Esophagus (tissue), 2 donors: ENCODE results near the gene CLRN2. TPM values are rescaled to one million over a fixed set of nuclear protein-coding genes. Genes with fewer than 3 reads are reported as not detected.

Experiments
- H3K27ac ChIP-seq, 2 donors: one replicate each; pipeline ENCODE4 v1.5.1; 2013; ENCODE audit warnings: low read depth in 2 of 2, mild to moderate bottlenecking in 2 of 2, inconsistent platforms in 1 of 2, low read length in 1 of 2, moderate library complexity in 1 of 2
- H3K27me3 ChIP-seq, 2 donors: one replicate each; pipeline ENCODE4 v1.6.1; 2013; ENCODE audit warnings: low read length in 2 of 2, control low read depth in 1 of 2, mild to moderate bottlenecking in 1 of 2; ENCODE audit not compliant: insufficient read depth in 2 of 2, control insufficient read depth in 1 of 2
- H3K36me3 ChIP-seq, 2 donors: one replicate each; pipeline ENCODE4 v1.6.1; 2013; ENCODE audit warnings: low read length in 1 of 2; ENCODE audit not compliant: control insufficient read depth in 2 of 2, insufficient read depth in 2 of 2
- H3K4me1 ChIP-seq, 2 donors: one replicate each; pipeline ENCODE4 v1.6.1; 2013; ENCODE audit warnings: low read length in 1 of 2; ENCODE audit not compliant: control insufficient read depth in 2 of 2, insufficient read depth in 2 of 2
- H3K4me3 ChIP-seq, 2 donors: one replicate each; pipeline ENCODE4 v1.5.1; 2013; ENCODE audit warnings: low read length in 2 of 2, mild to moderate bottlenecking in 2 of 2, low read depth in 1 of 2, moderate library complexity in 1 of 2
- H3K9me3 ChIP-seq, 2 donors: one replicate each; pipeline ENCODE4 v1.6.1; 2013; ENCODE audit warnings: mild to moderate bottlenecking in 2 of 2, low read depth in 1 of 2, low read length in 1 of 2, moderate library complexity in 1 of 2; ENCODE audit not compliant: control insufficient read depth in 2 of 2, insufficient read depth in 1 of 2
- WGBS, 2 donors: extraction: QIAGEN DNeasy Blood & Tissue Kit; methylation state at CpG; one replicate each; pipeline ENCODE4 v1.1.7; 2013; 5-methylcytosine and 5-hydroxymethylcytosine counted together
- polyA plus RNA-seq, 2 donors: library from polyadenylated mRNA; stranded (reverse); fragments of 200-250 nt; gene quantifications; one replicate each; pipeline ENCODE4 v1.2.3, GENCODE V29; 2013
- donor health status: healthy with polysubstance abuse.
- donor health status: Bipolar disorder and iron deficiency.

The CLRN2 gene
- polyA plus RNA-seq, 2 donors: not detected

- Histone ChIP-seq H3K27me3 (no peaks in the 10 kb centered on the region), H3K9me3 (no peaks in the 10 kb centered on the region), H3K4me3 (no peak overlapping the region), H3K27ac (no peak overlapping the region), H3K4me1 (peaks cover 0 to 2% of the 10 kb centered on the region in 2 donors), H3K36me3 (no peaks in the 10 kb centered on the region)
- WGBS, 2 donors: 56 to 65% methylated on average over 1 of the region's 1 CpG
Observed at GRCh38 chr4:17516980-17517379, 2.0 kb downstream of the CLRN2 start.

- no peaks in the 10 kb centered on the region for H3K9me3 ChIP-seq
- H3K36me3 ChIP-seq: no peaks in the 10 kb centered on the region
- H3K27ac ChIP-seq: no peak overlapping the region
- no peaks in the 10 kb centered on the region for H3K27me3 ChIP-seq
- whole genome bisulfite sequencing, 2 donors: 58 to 61% methylated on average over 5 of the region's 5 CpGs
- H3K4me3 ChIP-seq: no peak overlapping the region
- no peaks in the 10 kb centered on the region for H3K4me1 ChIP-seq
Observed at GRCh38 chr4:17517664-17518063, 2.7 kb downstream of the CLRN2 start.

GRCh38 chr4:17521595-17521994 is 6.6 kb downstream of the CLRN2 start:
- Histone ChIP-seq H3K4me1 (no peaks in the 10 kb centered on the region), H3K36me3 (no peaks in the 10 kb centered on the region), H3K4me3 (no peak overlapping the region), H3K27ac (no peak overlapping the region), H3K27me3 (no peaks in the 10 kb centered on the region), H3K9me3 (no peaks in the 10 kb centered on the region)
- WGBS, 2 donors: 78 to 88% methylated on average over 5 of the region's 5 CpGs

- no peaks in the 10 kb centered on the region for H3K36me3 ChIP-seq
- H3K27me3 ChIP-seq: no peaks in the 10 kb centered on the region
- H3K4me1 ChIP-seq: no peaks in the 10 kb centered on the region
- no peak overlapping the region for H3K4me3 ChIP-seq
- H3K9me3 ChIP-seq: no peaks in the 10 kb centered on the region
- no peak overlapping the region for H3K27ac ChIP-seq
- 30 to 31% methylated on average over 2 of the region's 2 CpGs for WGBS, 2 donors
Observed at GRCh38 chr4:17523662-17524061, 8.7 kb downstream of the CLRN2 start.

GRCh38 chr4:17526695-17527477 is 11.9 kb downstream of the CLRN2 start:
- H3K4me3 ChIP-seq: no peak overlapping the region
- no peaks in the 10 kb centered on the region for H3K4me1 ChIP-seq
- no peaks in the 10 kb centered on the region for H3K9me3 ChIP-seq
- H3K27me3 ChIP-seq: no peaks in the 10 kb centered on the region
- 83 to 87% methylated on average over 27 of the region's 27 CpGs for WGBS, 2 donors
- H3K36me3 ChIP-seq: no peaks in the 10 kb centered on the region
- no peak overlapping the region for H3K27ac ChIP-seq

GRCh38 chr4:17528551-17529165 is 13.7 kb downstream of the CLRN2 start:
- Histone ChIP-seq H3K27me3 (no peaks in the 10 kb centered on the region), H3K4me3 (no peak overlapping the region), H3K9me3 (no peaks in the 10 kb centered on the region), H3K36me3 (no peaks in the 10 kb centered on the region), H3K27ac (no peak overlapping the region), H3K4me1 (no peaks in the 10 kb centered on the region)
- WGBS, 2 donors: 89% methylated on average over 10 of the region's 10 CpGs

GRCh38 chr4:17531538-17532285 is 16.7 kb downstream of the CLRN2 start:
- Histone ChIP-seq H3K27me3 (no peaks in the 10 kb centered on the region), H3K36me3 (no peaks in the 10 kb centered on the region), H3K9me3 (no peaks in the 10 kb centered on the region), H3K4me3 (no peak overlapping the region), H3K4me1 (no peaks in the 10 kb centered on the region), H3K27ac (no peak overlapping the region)
- WGBS, 2 donors: 72 to 74% methylated on average over 8 of the region's 8 CpGs

- no peak overlapping the region for H3K4me3 ChIP-seq
- no peaks in the 10 kb centered on the region for H3K27me3 ChIP-seq
- H3K36me3 ChIP-seq: no peaks in the 10 kb centered on the region
- no peak overlapping the region for H3K27ac ChIP-seq
- WGBS, 2 donors: 97 to 98% methylated on average over 4 of the region's 4 CpGs
- no peaks in the 10 kb centered on the region for H3K4me1 ChIP-seq
- no peaks in the 10 kb centered on the region for H3K9me3 ChIP-seq
Observed at GRCh38 chr4:17534705-17535104, 19.7 kb downstream of the CLRN2 start.

- Histone ChIP-seq H3K4me1 (no peaks in the 10 kb centered on the region), H3K36me3 (no peaks in the 10 kb centered on the region), H3K27me3 (no peaks in the 10 kb centered on the region), H3K27ac (no peak overlapping the region), H3K9me3 (no peaks in the 10 kb centered on the region), H3K4me3 (no peak overlapping the region)
- 64 to 69% methylated on average over 4 of the region's 4 CpGs for WGBS, 2 donors
Observed at GRCh38 chr4:17535242-17535641, 20.3 kb downstream of the CLRN2 start.
